Keratinocyte (primary cell): ENCODE data around the gene SMARCA2.

Experiments used
- CTCF ChIP-seq, 3 experiments: IDR thresholded peaks in 1 of 3; conservative IDR thresholded peaks in 1 of 3; optimal IDR thresholded peaks in 1 of 3; 2 replicates in 2 of 3; 3 replicates in 1 of 3; pipeline versions ENCODE3 to v1.5.1; 2011; ENCODE audit warnings: low read length in 3 of 3, mild to moderate bottlenecking in 3 of 3, moderate library complexity in 2 of 3, control low read depth in 1 of 3, inconsistent platforms in 1 of 3; ENCODE audit not compliant: insufficient read depth in 2 of 3; ENCODE audit errors: extremely low read depth in 1 of 3
- EZH2 ChIP-seq: IDR thresholded peaks from one replicate; pipeline ENCODE4 v1.6.1; 2012; ENCODE audit warnings: inconsistent platforms, mild to moderate bottlenecking, low read length, moderate library complexity

- TF ChIP-seq CTCF (optimal IDR thresholded peaks at IDR 0.05 in 1 of 3, IDR thresholded peaks at IDR 0.05 in 1 of 3, conservative IDR thresholded peaks at IDR 0.05 in 1 of 3; ENCODE audit: extremely low read depth in 1 of 3, insufficient read depth in 2 of 3, low read length in 3 of 3) (no peak), EZH2 (no peak)
Observed at GRCh38 chr9:2072752-2073405, 57.7 kb downstream of the SMARCA2 start.
